Globus pallidus (tissue), 1 donor: ENCODE results near the gene CCDC40.
A peak's percentile ranks its signal among the peaks of the same experiment; 100 is the strongest.
"Not testable (repeated sequence)": the region's sequence is repeated elsewhere in the genome, so short reads cannot be mapped to it uniquely, and the experiment has no call there.

ENCODE experiments used
- DNase-seq: peaks from one replicate; pipeline ENCODE4 v3.0.0-alpha.2; 2015; ENCODE audit warnings: low spot score

CCDC40 gene

DNA sequence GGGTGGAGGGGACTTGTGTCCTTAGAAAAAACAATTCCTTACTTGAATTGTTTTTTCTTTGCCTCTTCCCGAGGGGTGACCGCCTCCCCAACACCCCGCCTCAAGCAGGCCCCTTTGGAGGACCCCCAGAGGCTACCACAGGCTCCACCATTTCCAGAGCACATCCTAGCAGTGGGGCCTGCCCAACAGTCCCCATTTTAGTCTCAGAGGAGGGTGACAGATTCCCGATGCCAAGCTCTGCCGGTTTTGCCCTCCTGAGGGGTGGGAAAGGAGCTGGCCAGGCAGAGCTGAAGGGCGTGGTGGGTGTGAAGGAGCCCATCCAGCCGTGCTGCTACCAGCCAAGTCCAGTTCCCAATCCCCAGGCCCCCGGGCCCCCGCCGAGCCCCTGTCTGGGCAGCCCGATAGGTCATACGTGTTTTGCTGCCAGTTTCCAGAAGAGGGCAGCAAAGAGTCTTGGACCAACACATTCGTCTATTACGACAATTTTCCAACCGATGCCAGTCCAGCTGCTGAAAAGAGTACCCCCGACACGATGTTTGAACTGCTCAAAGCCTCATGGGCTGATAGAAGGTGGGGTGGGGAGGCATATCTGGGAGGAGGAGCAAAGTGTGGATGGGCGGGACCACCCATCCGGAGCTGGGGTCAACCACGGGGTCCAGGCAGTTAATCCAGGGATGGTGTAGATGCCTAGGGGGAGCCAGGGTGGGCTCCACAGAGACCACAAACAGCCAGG is 46.1 kb downstream of the CCDC40 start:
- peak; percentile 62 for DNase-seq

DNA sequence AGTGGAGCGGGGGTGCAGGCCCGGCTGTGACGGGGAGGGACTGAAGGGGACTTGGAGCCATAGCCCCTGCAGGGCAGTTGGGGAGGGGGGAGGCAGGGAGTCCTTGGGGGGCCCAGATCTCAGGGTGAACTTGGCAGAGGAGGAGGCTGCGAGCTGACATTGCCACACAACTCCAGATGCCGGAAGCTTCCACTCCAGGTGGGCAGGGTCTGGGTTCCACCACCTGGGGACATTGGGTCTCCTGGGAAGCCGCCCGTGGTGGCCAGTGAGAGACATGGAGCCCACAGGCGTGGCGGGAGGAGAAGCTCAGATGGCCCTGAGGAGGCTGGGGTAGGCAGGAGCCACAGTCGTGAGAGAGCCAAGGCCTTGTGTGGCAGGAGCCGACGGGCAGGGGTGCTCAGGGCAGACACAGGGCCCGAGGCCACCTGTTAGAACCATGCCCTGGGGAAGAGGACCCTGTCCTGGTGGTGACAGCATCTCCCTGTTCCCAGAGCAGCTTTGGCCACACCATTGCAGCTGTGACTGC is 46.8 kb downstream of the CCDC40 start:
- no peak for DNase-seq

DNA sequence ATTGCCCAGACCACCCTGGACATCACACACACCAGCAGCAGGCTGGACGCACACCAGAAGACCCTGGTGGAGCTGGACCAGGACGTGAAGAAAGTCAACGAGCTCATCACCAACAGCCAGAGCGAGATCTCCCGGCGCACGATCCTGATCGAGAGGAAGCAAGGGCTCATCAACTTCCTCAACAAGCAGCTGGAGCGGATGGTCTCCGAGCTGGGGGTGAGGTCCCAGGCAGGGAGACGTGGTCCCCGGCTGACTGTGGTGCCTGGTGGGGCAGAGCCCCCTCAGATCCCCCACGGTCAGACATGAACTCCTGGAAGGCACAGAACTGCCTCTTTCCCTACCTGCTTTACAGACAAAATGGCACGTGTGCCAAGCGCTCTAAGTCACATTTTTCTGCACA is 48.3 kb downstream of the CCDC40 start:
- no peak for DNase-seq

DNA sequence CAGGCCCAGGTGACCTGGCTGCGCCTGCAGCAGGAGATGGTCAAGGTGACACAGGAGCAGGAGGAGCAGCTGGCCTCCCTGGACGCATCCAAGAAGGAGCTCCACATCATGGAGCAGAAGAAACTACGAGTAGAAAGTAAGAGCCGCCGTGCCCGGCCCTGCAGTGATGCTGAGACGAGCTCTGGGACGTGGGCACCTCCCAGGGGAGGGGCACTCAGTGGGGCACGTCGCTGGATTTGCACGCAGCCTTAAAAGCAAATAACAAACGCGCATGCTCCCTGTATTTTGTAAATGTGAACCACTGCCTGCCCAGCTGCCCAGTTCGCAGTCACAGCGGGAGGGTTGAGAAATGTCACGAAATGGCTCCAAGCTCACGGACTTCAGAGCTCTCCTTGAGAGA is 49.6 kb downstream of the CCDC40 start:
- DNase-seq, result no peak

DNA sequence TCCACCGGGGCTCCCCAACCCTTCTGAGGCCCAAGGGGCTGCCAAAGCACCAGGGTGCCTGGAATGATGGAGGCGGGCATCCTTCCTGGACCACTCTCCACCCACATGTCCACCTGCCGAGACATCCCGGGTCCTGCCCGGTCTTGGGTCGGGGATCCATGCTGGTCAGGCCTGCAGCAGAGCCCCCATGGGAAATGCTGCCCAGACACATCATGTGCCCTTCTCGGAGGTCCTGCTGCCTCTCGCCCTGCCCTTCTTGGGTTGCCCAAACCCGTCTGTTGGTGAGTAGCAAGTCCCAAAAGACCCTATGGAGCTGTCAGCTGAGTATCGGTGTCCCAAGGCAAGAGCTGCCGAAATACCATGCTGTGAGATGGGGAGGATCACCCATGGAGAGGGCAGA is 50.2 kb downstream of the CCDC40 start:
- no peak for DNase-seq

DNA sequence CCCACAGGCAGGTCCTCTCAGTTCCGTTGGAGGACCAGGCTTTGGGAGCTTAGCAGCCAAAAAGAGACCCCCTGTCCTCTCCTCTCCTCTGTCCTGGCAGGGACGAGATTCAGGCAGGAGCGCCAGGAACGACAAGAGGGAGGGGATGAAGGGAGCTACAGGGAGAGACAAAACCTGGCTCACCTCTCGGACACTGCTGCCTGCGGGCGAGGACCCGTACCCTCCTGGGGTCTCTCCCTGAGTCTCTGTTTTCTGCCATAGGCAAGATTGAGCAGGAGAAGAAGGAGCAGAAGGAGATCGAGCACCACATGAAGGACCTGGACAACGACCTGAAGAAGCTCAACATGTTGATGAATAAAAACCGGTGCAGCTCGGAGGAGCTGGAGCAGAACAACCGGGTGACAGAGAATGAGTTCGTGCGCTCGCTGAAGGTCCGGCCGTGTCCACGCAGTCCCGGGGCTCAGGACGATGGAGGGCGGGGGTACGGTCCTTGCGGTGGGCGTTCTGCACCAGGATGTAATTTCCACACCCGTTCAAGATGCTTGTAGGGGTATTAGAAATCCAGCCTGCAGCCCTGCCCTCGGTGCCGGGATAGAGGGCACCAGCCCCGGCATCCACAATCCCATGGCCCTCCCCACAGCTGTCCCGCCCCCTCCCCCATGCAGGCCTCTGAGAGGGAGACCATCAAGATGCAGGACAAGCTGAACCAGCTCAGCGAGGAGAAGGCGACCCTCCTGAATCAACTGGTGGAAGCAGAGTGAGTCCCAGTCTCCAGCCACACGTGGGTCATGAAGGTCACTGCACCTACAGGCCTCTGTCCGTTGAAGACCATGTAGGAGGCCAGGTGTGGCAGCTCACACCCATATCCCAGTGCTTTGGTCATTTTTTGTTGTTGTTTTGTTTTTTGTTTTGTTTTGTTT is 51.2 kb downstream of the CCDC40 start:
- no peak for DNase-seq

DNA sequence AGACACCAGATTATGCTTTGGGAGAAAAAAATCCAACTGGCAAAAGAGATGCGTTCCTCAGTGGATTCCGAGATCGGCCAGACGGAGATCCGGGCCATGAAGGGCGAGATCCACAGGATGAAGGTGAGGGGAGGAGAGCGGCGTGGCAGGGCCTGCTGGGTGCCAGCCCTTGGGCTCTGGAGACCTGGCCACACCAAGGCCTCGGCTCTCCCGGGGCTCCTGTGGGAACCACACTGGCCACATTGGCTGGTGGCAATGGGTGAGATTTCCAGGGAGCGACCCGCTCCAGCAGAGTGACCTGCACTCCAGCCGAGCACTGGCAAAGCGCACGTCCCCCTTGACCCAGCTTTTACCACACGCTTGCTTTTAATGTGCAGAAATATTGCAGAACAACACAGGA is 53.3 kb downstream of the CCDC40 start:
- DNase-seq, result no peak

DNA sequence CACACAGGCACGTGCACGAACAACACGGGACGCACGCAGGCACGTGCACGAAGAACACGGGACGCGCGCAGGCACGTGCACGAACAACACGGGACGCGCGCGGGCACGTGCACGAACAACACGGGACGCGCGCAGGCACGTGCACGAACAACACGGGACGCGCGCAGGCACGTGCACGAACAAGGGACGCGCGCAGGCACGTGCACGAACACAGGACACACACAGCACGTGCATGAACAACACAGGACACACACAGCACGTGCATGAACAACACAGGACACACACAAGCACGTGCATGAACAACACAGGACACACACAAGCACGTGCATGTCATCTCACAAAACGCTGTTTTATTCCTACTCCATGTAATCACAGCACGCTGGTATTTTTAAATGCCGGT is 53.7 kb downstream of the CCDC40 start:
- DNase-seq, result not testable (repeated sequence)

DNA sequence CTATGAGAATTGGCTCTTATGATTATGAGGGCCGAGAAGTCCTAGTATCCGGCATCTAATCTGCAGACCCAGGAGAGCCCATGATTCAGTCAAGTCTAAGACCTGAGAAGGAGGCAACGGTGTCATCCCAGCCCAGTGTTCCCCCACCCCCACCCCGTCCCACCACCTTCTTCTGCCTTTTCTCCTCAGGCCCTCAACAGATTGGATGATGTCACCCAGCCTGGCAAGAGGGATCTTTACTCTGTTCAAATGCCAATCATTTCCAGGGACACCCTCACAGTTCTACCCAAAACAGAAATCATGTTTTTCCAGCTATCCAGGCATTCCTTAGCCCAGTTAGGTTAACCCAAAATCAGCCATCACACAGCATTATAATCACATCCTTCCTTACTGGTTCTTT is 54.9 kb downstream of the CCDC40 start:
- DNase-seq, result no peak

DNA sequence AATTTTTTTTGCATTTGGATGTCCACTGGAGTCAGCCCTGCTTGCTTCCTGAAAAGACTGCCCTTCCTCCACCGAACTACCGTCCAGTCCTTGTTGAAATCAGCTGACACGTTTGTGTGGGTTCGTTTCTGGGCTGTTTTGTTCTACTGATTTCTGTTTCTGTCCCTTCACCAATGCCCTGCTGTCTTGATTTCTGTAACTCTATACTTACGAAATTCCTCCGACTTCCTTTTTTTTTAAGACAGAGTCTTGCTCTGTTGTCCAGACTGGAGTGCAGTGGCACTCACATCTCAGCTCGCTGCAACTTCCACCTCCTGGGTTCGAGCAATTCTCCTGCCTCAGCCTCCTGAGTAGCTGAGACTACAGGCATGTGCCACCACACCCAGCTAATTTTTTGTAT is 56.5 kb downstream of the CCDC40 start:
- DNase-seq, result peak; percentile 63

DNA sequence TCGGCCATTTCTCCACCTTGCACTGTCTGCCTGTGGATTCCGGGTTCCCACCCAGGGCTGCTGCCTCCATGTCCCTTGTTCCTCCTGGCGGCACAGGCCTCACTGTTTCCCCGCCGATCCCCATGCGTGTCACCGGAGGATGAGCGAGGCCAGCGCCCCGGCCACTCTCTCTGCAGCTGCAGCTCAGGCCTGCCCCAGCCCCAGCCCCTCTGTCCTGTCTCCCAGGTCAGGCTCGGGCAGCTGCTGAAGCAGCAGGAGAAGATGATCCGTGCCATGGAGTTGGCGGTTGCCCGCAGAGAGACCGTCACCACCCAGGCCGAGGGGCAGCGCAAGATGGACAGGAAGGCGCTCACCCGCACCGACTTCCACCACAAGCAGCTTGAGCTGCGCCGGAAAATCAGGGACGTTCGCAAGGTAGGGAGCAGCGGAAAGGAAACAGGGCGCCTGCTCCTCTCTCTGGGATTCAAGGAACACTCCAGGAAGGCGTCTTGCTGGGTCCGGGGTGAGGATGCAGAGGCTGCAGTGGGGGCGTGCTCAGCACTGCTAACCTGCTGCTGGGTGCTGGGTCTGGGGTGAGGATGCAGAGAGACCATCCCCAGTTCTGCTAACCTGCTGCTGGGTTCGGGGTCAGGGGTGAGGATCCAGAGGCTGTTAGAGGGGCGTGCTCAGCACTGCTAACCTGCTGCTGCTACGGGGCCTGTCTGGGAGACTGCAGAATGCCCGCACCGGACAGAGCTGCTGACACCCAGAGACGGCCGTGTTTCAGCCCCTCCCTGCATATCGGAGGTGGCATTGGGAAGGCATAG is 58.8 kb downstream of the CCDC40 start:
- DNase-seq, result no peak

DNA sequence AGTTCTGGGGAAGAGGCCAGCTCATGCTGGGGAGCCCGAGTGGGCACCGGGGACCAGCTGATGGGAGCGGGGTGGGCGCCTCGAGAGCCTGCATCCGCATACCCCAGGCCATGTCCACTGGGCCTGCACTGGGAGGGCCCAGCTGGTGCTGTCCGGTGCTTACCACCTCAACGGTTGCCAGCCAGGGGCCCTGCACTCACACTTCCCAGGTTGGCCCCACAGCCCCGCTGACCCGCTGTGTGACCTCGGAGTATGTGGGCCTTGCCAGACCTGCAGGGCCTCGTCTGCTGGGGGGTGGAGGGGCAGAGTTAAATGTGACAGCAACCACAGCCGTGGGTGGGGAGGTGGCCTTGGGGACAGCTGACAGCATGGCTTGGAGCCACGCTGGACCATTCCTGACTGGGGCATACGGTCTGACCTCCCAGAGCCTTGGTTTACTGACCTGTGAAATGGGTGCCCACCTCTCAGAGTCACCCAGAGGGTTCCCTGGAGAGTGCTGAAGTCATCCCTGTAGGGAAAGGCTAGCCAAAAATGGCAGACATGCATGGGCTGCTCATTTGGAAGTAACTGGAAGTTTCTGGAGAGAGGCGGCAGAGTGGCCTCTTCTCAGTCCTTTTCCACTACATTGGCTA is 59.5 kb downstream of the CCDC40 start:
- DNase-seq, result no peak

DNA sequence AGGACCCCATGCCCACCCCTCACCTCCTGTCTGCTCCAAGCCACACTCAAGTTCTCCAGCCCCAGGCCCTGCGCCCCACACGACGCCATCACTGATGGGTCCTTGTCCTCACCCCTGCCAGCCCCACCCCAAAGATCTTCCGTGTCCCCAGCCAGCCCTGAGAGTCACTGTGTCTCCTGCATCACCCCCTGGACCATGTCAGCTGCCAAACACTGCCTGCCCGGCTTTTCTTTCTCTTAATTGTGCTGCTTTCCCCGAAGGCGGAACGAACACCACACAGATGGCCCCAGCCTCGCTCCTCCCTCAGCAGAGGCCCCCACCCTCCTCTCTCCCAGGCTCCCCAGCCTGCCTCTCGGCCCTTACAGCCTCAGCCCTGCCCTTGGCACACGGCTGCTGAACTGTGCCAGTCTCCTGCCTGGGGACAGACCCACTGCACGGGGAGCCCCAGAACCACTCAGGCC is 60.1 kb downstream of the CCDC40 start:
- no peak for DNase-seq

DNA sequence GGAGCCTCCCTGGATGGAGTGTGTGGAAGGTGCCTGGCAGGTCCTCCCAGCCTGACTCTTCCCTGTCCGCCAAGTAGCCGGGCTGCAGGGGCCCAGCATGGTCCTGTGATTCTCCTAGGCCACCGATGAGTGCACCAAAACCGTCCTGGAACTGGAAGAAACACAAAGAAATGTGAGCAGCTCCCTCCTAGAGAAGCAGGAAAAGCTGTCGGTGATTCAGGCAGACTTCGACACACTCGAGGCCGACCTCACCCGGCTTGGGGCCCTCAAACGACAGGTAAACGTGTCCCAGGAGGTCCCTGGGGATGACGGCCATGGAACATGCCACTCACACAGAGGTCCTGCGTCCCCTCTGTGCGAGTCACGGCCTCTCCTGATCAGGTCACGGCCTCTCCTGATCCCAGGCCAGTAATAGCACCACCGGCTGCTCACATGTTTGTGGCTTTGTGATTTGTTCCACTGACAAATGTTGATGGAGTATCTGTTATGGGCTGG is 60.7 kb downstream of the CCDC40 start:
- DNase-seq, result no peak

DNA sequence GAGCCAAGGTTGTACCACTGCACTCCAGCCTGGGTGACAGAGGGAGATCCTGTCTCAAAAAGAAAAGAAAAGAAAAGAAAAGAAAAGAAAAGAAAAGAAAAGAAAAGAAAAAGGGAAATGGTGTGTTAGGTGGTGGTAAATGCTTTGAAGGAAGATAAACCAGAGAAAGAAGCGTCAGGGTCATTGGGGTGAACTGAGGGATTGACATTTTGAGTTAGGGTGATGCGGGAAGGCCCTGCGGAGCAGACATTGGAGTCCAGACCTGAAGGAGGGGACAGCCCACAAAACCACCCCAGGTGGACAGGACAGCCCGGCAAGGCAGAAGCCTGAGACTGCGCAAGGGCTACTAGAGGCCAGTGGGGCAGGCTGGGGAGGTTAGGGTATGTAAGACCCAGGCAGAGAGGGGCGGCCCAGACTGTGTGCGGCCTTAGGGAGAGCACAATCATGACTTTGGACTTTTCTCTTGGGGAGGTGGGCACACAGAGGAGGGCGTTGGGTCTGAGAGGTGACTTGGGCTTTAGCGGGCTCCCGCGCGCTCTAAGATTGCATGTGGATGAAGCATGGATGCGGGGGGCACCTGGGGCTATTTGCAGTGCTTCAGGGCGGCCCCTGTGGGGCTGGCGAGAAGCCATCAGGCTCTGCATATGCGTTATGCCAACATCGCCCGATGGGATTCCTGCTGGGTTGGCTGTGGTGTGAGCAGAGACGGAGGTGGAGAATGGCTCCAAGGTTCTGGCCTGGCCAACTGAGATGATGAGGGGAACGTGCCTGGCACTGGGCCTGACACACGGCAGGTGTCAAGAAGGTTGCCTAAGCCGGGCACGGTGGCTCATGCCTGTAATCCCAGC is 61.6 kb downstream of the CCDC40 start:
- DNase-seq, result no peak

DNA sequence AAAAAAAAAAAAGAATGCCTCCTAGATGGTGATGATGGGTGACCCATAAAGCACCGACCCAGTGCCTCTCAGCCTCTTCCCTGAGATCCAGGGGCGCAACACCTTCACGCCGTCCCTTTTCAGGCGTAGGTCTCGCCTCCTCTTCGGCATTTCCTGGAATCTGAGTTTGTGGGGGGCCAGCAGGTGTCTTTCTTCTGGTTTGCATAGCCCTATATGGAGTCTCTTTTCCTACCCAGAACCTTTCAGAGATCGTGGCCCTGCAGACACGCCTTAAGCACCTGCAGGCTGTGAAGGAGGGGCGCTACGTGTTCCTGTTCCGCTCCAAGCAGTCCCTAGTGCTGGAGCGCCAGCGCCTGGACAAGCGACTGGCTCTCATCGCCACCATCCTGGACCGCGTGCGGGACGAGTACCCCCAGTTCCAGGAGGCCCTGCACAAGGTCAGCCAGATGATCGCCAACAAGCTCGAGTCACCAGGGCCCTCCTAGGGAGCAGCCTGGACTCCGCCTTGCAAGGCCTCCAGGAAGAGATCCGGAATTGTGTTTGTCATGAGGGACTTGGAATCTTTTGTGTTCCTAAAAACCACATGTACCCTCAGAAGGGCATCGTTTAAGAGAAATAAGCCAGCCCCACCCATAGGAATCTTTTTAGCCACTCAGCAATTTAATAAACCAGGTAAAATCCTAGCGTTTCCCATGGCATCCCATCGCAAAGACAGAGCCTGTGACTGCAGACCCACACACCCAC is 63.0 kb downstream of the CCDC40 start:
- no peak for DNase-seq

DNA sequence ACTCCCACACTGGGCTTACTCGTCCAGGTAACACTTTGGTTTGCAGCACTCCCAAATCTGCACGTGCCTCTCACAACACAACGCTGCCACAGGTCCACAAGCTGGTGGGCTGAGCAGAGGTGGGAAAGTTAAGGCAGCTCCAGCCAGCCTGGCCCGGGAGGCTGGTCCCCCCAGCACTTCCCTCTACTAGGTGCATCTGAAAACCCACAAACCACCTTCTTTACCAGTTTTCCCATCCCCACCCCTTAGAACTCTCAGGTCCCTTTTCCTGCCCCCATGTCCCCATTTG is 63.5 kb downstream of the CCDC40 start:
- DNase-seq, result no peak

DNA sequence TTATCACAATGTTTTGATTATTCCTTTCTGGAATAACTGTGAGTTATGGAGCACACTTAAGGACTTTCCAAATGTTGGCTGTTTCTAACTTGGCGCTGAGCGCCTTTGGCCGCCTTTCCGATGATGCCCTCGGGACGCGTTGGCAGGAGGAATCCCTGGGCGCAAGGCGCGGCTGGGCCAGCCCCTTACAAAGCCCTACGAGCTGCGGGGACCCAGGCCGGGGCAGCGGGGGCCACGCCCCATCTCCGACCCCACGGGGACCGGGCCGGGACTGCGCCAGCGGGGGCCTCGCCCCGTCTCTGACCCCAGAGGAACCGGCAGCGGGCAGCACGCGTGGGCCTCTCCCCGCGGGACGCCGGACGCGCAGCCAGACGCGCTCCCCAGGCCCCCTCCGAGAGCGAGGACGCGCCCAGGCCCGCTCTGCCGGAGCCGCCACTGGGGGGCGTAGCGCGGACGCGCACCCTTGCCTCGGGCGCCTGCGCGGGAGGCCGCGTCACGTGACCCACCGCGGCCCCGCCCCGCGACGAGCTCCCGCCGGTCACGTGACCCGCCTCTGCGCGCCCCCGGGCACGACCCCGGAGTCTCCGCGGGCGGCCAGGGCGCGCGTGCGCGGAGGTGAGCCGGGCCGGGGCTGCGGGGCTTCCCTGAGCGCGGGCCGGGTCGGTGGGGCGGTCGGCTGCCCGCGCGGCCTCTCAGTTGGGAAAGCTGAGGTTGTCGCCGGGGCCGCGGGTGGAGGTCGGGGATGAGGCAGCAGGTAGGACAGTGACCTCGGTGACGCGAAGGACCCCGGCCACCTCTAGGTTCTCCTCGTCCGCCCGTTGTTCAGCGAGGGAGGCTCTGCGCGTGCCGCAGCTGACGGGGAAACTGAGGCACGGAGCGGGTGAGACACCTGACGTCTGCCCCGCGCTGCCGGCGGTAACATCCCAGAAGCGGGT is 64.8 kb downstream of the CCDC40 start, which contains the start of gene GAA:
Gene GAA (plus strand): TSS at position 571 of the 935 bp plus-strand sequence. CDS start 3,006 bp downstream, outside the sequence.
- peak; percentile 79 for DNase-seq
